HepG2 (cell line): Measurements from ENCODE around the gene RABGGTA. TPM values are rescaled to one million over a fixed set of nuclear protein-coding genes. Genes with fewer than 3 reads are reported as not detected.
A peak's percentile ranks its signal among the peaks of the same experiment; 100 is the strongest.

ENCODE experiments used
- ATF4 ChIP-seq, 2 experiments: fragments of 450-650 bp in 1 of 2; sonication (generic) in 1 of 2; formaldehyde crosslinking; IDR thresholded peaks; 2 replicates each; pipeline versions ENCODE4 v1.5.0 to v1.8.0; 2020 to 2022; ENCODE audit warnings: mild to moderate bottlenecking in 1 of 2, missing genetic modification reagents in 1 of 2
- ATF7-NPFF ChIP-seq: sonication (generic); formaldehyde crosslinking; IDR thresholded peaks from 2 replicates; pipeline ENCODE4 v1.8.1; 2023; ENCODE audit warnings: mild to moderate bottlenecking, low read depth, missing genetic modification reagents, moderate library complexity
- CHD2 ChIP-seq: IDR thresholded peaks from 2 replicates; pipeline ENCODE4 v1.6.1; 2011; ENCODE audit warnings: low read depth, low read length, improper control_type of control experiment
- DR1 ChIP-seq: sonication (generic); formaldehyde crosslinking; IDR thresholded peaks from 2 replicates; pipeline ENCODE4 v1.8.0; 2021; ENCODE audit warnings: mild to moderate bottlenecking, missing genetic modification reagents, inconsistent platforms
- ERF ChIP-seq: IDR thresholded peaks from 2 replicates; pipeline ENCODE4 v1.6.1; 2018; ENCODE audit warnings: missing biosample characterization, missing genetic modification reagents
- GATA4 ChIP-seq: sonication (generic); IDR thresholded peaks from 2 replicates; pipeline ENCODE4 v1.6.1; 2016; ENCODE audit warnings: antibody characterized with exemption, low read depth, borderline replicate concordance
- GPN1 ChIP-seq: sonication (generic); formaldehyde crosslinking; IDR thresholded peaks from 2 replicates; pipeline ENCODE4 v1.5.1; 2020; ENCODE audit warnings: missing genetic modification reagents, borderline replicate concordance
- HOXA9 ChIP-seq: sonication (generic); formaldehyde crosslinking; IDR thresholded peaks from 2 replicates; pipeline ENCODE4 v1.8.1; 2022; ENCODE audit warnings: missing genetic modification reagents, mild to moderate bottlenecking, moderate library complexity, borderline replicate concordance
- JUNB ChIP-seq: sonication (generic); formaldehyde crosslinking; IDR thresholded peaks from 2 replicates; pipeline ENCODE4 v1.8.0; 2022; ENCODE audit warnings: missing genetic modification reagents, mild to moderate bottlenecking, borderline replicate concordance
- NONO ChIP-seq, 2 experiments: fragments of 450-650 bp in 1 of 2; sonication (generic) in 1 of 2; formaldehyde crosslinking in 1 of 2; IDR thresholded peaks in 1 of 2; conservative IDR thresholded peaks in 1 of 2; 2 replicates each; pipeline versions ENCODE4 v1.6.1 to v1.8.0; 2017 to 2022; ENCODE audit warnings: mild to moderate bottlenecking in 1 of 2, missing genetic modification reagents in 1 of 2, moderate library complexity in 1 of 2
- POLR2G ChIP-seq: fragments of 200-400 bp; formaldehyde crosslinking; IDR thresholded peaks from 2 replicates; pipeline ENCODE4 v1.6.1; 2018; ENCODE audit warnings: mild to moderate bottlenecking, low read depth, low read length, moderate library complexity
- SRSF9 ChIP-seq: fragments of 200-400 bp; formaldehyde crosslinking; IDR thresholded peaks from 2 replicates; pipeline ENCODE4 v1.6.1; 2018; ENCODE audit warnings: borderline replicate concordance, mild to moderate bottlenecking, low read depth, low read length; ENCODE audit not compliant: insufficient read depth, poor library complexity, severe bottlenecking
- TAF1 ChIP-seq: sonication (generic); formaldehyde crosslinking; IDR thresholded peaks from 2 replicates; pipeline ENCODE4 v1.4.0; 2020; ENCODE audit warnings: missing genetic modification reagents
- ZBED4 ChIP-seq: sonication (generic); formaldehyde crosslinking; IDR thresholded peaks from 2 replicates; pipeline ENCODE4 v1.4.0; 2020; ENCODE audit warnings: missing genetic modification reagents, borderline replicate concordance
- ZBTB34 ChIP-seq: sonication (generic); formaldehyde crosslinking; IDR thresholded peaks from 2 replicates; pipeline ENCODE4 v1.8.0; 2022; ENCODE audit warnings: mild to moderate bottlenecking, missing genetic modification reagents
- ZBTB8A ChIP-seq: sonication (generic); formaldehyde crosslinking; IDR thresholded peaks from 2 replicates; pipeline ENCODE4 v1.4.0; 2020; ENCODE audit warnings: mild to moderate bottlenecking, low read depth, missing genetic modification reagents, borderline replicate concordance
- ZNF296 ChIP-seq: sonication (generic); formaldehyde crosslinking; conservative IDR thresholded peaks from 2 replicates; pipeline ENCODE4 v1.5.0; 2020; ENCODE audit warnings: mild to moderate bottlenecking, missing genetic modification reagents
- ZNF367 ChIP-seq: sonication (generic); formaldehyde crosslinking; IDR thresholded peaks from 2 replicates; pipeline ENCODE4 v1.4.0; 2020; ENCODE audit warnings: missing genetic modification reagents, borderline replicate concordance
- ZNF414 ChIP-seq: sonication (generic); formaldehyde crosslinking; IDR thresholded peaks from 2 replicates; pipeline ENCODE4 v1.5.0; 2020; ENCODE audit warnings: missing genetic modification reagents
- ZNF557 ChIP-seq: sonication (generic); formaldehyde crosslinking; IDR thresholded peaks from 2 replicates; pipeline ENCODE4 v1.4.0; 2020; ENCODE audit warnings: missing genetic modification reagents
- ZNF589 ChIP-seq: sonication (generic); formaldehyde crosslinking; conservative IDR thresholded peaks from 2 replicates; pipeline ENCODE4 v1.8.0; 2022; ENCODE audit warnings: mild to moderate bottlenecking, moderate library complexity, missing genetic modification reagents
- polyA plus RNA-seq, 8 experiments: library from polyadenylated mRNA; depleted of rRNA in 3 of 8; stranded (reverse) in 7 of 8; unstranded in 1 of 8; fragments of >200 nt; fragmentation: Illumina TruSeq in 4 of 8; extraction: Trizol in 4 of 8; gene quantifications; 2 replicates each; pipeline versions ENCODE4 v1.2.1 to v1.2.3, GENCODE V29; 2011 to 2016; ENCODE audit warnings: low read depth in 4 of 8, missing spikeins in 1 of 8, mixed read lengths in 1 of 8; ENCODE audit not compliant: insufficient read depth in 1 of 8
- total RNA-seq, 5 experiments: library from RNA; depleted of rRNA; stranded (reverse); fragments of >200 nt; fragmentation: Illumina TruSeq; extraction: Trizol; gene quantifications; 2 replicates each; pipeline ENCODE4 v1.2.3, GENCODE V29; 2016; ENCODE audit warnings: low read depth in 1 of 5

Gene RABGGTA
- total and polyA plus RNA-seq, 2 of the 13 experiments (the other 11 are each of a cell fraction or from before 2014, with no cell fraction given), result 57.9 to 90.8 TPM

GRCh38 chr14:24299255-24300191 is 28.1 kb upstream of the RABGGTA start, which contains the start of the genes DHRS1 and NOP9 (continued):
- TF ChIP-seq TAF1 (CRISPR knock-in tag), result peak; percentile 86; the same call in 1 of the 2 replicates
- TF ChIP-seq ZBED4, result peak; percentile 96
- peak; percentile 98 for TF ChIP-seq ZNF414 (CRISPR knock-in tag)
- peak; percentile 4; the same call in 1 of the 2 replicates for TF ChIP-seq ZNF367
- no peak for TF ChIP-seq ATF4 (CRISPR knock-in tag; IDR thresholded peaks at IDR 0.05)
- peak; percentile 82 for TF ChIP-seq ATF7-NPFF (CRISPR knock-in tag)
- peak; percentile 79; the same call in 1 of the 2 replicates for TF ChIP-seq GATA4
- TF ChIP-seq DR1 (CRISPR knock-in tag), result no peak; the same call in 1 of the 2 replicates
- TF ChIP-seq ZNF296 (CRISPR knock-in tag), result no peak
- TF ChIP-seq NONO (IDR thresholded peaks at IDR 0.05), result no peak
- no peak for TF ChIP-seq NONO (CRISPR knock-in tag; conservative IDR thresholded peaks at IDR 0.05)
- peak; percentile 97; the same call in 1 of the 2 replicates for TF ChIP-seq ERF (CRISPR knock-in tag)
- TF ChIP-seq ZNF589 (CRISPR knock-in tag), result no peak
- peak; percentile 34 for TF ChIP-seq CHD2
- no peak for TF ChIP-seq HOXA9 (CRISPR knock-in tag)
- TF ChIP-seq POLR2G, result peak; percentile 96
- peak; percentile 91 for TF ChIP-seq ZNF557 (CRISPR knock-in tag)
- no peak for TF ChIP-seq SRSF9
- TF ChIP-seq ZBTB8A (CRISPR knock-in tag), result peak; percentile 80; the same call in 1 of the 2 replicates
- 0 out of 2 replicates have a peak, but pooled peaks have one; percentile 15 for TF ChIP-seq ZBTB34 (CRISPR knock-in tag)
- no peak for TF ChIP-seq JUNB
- TF ChIP-seq GPN1 (CRISPR knock-in tag), result peak; percentile 87; the same call in 1 of the 2 replicates
